GM12878 (cell line): Measurements from ENCODE around the gene WRAP73. TPM values are rescaled to one million over a fixed set of nuclear protein-coding genes. Genes with fewer than 3 reads are reported as not detected.

Source experiments
- ASH2L ChIP-seq: fragments of 300-600, 200-600 bp; sonication (generic); IDR thresholded peaks from 2 replicates; pipeline ENCODE4 v1.6.1; 2017; ENCODE audit warnings: low read depth, mild to moderate bottlenecking, borderline replicate concordance
- CBFB ChIP-seq: IDR thresholded peaks from 2 replicates; pipeline ENCODE4 v1.6.1; 2016; ENCODE audit warnings: antibody characterized with exemption, low read depth
- CBX3 ChIP-seq: fragments of 200-600 bp; sonication (generic); IDR thresholded peaks from 2 replicates; pipeline ENCODE4 v1.6.1; 2016; ENCODE audit warnings: low read depth, borderline replicate concordance
- CEBPB ChIP-seq, 2 experiments: fragments of 150-350 bp in 1 of 2; IDR thresholded peaks; 2 replicates each; pipeline ENCODE4 v1.6.1; 2012 to 2014; ENCODE audit warnings: low read depth in 2 of 2, low read length in 2 of 2, borderline replicate concordance in 1 of 2, inconsistent platforms in 1 of 2
- CHD1 ChIP-seq: IDR thresholded peaks from 2 replicates; pipeline ENCODE4 v1.6.1; 2012; ENCODE audit warnings: low read depth, low read length, improper control_type of control experiment
- CTCF ChIP-seq, 3 experiments: IDR thresholded peaks in 2 of 3; conservative IDR thresholded peaks in 1 of 3; 2 replicates each; pipeline ENCODE4 v1.5.1; 2011; ENCODE audit warnings: low read depth in 3 of 3, low read length in 3 of 3, mild to moderate bottlenecking in 3 of 3, control low read depth in 2 of 3, moderate library complexity in 2 of 3, inconsistent platforms in 1 of 3, mixed read lengths in 1 of 3; ENCODE audit not compliant: control insufficient read depth in 2 of 3, insufficient read depth in 1 of 3; ENCODE audit errors: extremely low read depth in 1 of 3
- E2F4 ChIP-seq: IDR thresholded peaks from 2 replicates; pipeline ENCODE4 v1.6.1; 2012; ENCODE audit warnings: low read depth, low read length, improper control_type of control experiment
- FOXM1 ChIP-seq: IDR thresholded peaks from 2 replicates; pipeline ENCODE4 v1.6.1; 2012; ENCODE audit warnings: low read depth, mild to moderate bottlenecking, inconsistent platforms, low read length, moderate library complexity
- GATAD2B ChIP-seq: fragments of 450-650 bp; conservative IDR thresholded peaks from 2 replicates; pipeline ENCODE4 v1.6.1; 2017; ENCODE audit warnings: low read depth, mild to moderate bottlenecking, moderate library complexity
- JUND ChIP-seq: IDR thresholded peaks from 2 replicates; pipeline ENCODE4 v1.6.1; 2012; ENCODE audit warnings: low read depth, mild to moderate bottlenecking, low read length, improper control_type of control experiment, moderate library complexity
- MYC ChIP-seq: IDR thresholded peaks from 2 replicates; pipeline ENCODE4 v1.6.1; 2011; ENCODE audit warnings: mild to moderate bottlenecking, low read length, moderate library complexity, inconsistent platforms; ENCODE audit not compliant: insufficient read depth, insufficient replicate concordance, insufficient read length, severe bottlenecking
- NBN ChIP-seq: fragments of 450-650 bp; IDR thresholded peaks from 2 replicates; pipeline ENCODE4 v1.6.1; 2016
- SMC3 ChIP-seq: IDR thresholded peaks from 2 replicates; pipeline ENCODE4 v1.6.1; 2011; ENCODE audit warnings: low read length, improper control_type of control experiment, borderline replicate concordance
- SRF ChIP-seq, 2 experiments: IDR thresholded peaks; 2 replicates each; pipeline ENCODE4 v1.6.1; 2011; ENCODE audit warnings: low read depth in 2 of 2, low read length in 2 of 2, mild to moderate bottlenecking in 1 of 2, moderate library complexity in 1 of 2
- TAF1 ChIP-seq: IDR thresholded peaks from 2 replicates; pipeline ENCODE4 v1.6.1; 2011; ENCODE audit warnings: mild to moderate bottlenecking, low read depth, low read length, borderline replicate concordance
- YY1 ChIP-seq: IDR thresholded peaks from 2 replicates; pipeline ENCODE4 v1.6.1; 2011; ENCODE audit warnings: low read depth, mild to moderate bottlenecking, low read length
- polyA plus RNA-seq, 11 experiments: library from polyadenylated mRNA; depleted of rRNA in 4 of 11; unstranded in 6 of 11; stranded (reverse) in 5 of 11; fragments of >200 nt; fragmentation: Nextera tagmentation in 4 of 11; fragmentation: Illumina TruSeq in 1 of 11; extraction: Ambion mirVana in 4 of 11; extraction: Trizol in 1 of 11; gene quantifications; 1 replicate in 1 of 11; 2 replicates in 10 of 11; pipeline versions ENCODE4 v1.2.1 to v1.2.3, GENCODE V29; 2011 to 2016; ENCODE audit warnings: inconsistent platforms in 2 of 11, missing spikeins in 2 of 11, low read depth in 1 of 11
- total RNA-seq, 4 experiments: library from RNA; depleted of rRNA in 3 of 4; stranded (reverse); fragments of >200 nt in 3 of 4; fragmentation: Illumina TruSeq in 1 of 4; extraction: Trizol in 1 of 4; gene quantifications; 2 replicates each; pipeline versions ENCODE4 v1.2.1 to v1.2.3, GENCODE V29; 2013 to 2021
- TF ChIP-seq, protein P1 (sequence below): fragments of 450-650 bp; IDR thresholded peaks from 2 replicates; pipeline ENCODE4 v1.6.1; 2016; ENCODE audit warnings: mild to moderate bottlenecking
- TF ChIP-seq, protein P2 (sequence below): fragments of 450-650 bp; IDR thresholded peaks from 2 replicates; pipeline ENCODE4 v1.6.1; 2017; ENCODE audit warnings: mild to moderate bottlenecking, moderate library complexity
- TF ChIP-seq, protein P3 (sequence below): IDR thresholded peaks from 2 replicates; pipeline ENCODE4 v1.6.1; 2012; ENCODE audit warnings: low read depth, low read length, improper control_type of control experiment

The WRAP73 gene
- total and polyA plus RNA-seq, 10 of the 15 experiments (the other 5 are each of a cell fraction or from before 2014, with no cell fraction given): 3.2 to 65.8 (median 48.0) TPM

DNA sequence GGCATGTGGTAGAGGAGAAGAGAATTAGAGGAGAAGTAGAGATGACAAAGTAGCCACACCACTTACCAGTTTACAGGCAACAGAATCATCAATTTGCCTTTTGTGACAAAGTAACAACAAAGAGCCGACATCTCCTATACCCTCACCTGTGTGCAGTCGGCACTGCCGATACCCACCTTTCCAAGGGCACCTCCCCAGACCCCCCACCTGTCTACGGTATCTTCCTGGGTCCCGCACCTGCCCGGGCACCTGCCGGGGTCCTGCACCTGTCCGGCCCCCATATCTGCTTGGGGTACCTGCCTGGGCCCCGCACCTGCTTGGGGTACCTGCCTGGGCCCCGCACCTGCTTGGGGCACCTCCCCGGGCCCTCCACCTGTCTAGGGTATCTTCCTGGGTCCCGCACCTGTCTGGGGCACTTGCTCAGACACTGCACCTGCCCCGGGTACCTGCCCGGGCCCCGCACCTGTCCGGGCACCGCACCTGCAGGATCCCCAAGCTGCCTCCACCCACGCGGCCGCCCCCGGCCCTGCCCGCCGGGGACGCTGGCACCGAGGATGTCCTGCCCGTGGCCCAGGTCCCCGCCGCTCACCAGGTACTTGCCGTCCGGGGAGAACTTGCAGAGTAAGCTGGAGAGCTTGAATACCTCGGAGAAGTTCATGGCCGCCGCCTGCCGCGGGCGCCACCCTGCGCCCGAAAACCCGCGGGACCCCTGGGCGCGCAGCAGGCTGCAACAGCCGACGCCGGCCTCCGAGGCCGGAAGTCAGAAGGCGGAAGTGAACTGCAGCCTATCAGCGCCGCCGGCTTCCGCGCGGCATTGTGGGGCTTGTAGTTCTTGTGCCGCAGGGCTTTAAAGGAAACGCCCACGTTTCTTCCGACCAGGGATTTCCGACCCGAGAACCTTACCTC lies at the start of gene WRAP73 (continued):
- TF ChIP-seq, protein P1, sequence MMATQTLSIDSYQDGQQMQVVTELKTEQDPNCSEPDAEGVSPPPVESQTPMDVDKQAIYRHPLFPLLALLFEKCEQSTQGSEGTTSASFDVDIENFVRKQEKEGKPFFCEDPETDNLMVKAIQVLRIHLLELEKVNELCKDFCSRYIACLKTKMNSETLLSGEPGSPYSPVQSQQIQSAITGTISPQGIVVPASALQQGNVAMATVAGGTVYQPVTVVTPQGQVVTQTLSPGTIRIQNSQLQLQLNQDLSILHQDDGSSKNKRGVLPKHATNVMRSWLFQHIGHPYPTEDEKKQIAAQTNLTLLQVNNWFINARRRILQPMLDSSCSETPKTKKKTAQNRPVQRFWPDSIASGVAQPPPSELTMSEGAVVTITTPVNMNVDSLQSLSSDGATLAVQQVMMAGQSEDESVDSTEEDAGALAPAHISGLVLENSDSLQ: no peak
- no peak for TF ChIP-seq FOXM1
- TF ChIP-seq GATAD2B: no peak
- peak; percentile 45; the same call in 1 of the 2 replicates for TF ChIP-seq SMC3
- no peak for TF ChIP-seq SRF (IDR thresholded peaks at IDR 0.05; ENCODE audit: low read depth in 2 of 2, low read length in 2 of 2)
- TF ChIP-seq CBX3: no peak
- TF ChIP-seq YY1: peak; percentile 94
- no peak for TF ChIP-seq TAF1
- TF ChIP-seq CBFB: no peak
- no peak for TF ChIP-seq CEBPB (IDR thresholded peaks at IDR 0.05; ENCODE audit: borderline replicate concordance in 1 of 2, low read depth in 2 of 2, low read length in 2 of 2)
- TF ChIP-seq NBN: no peak
- TF ChIP-seq MYC: no peak
- no peak for TF ChIP-seq JUND
- TF ChIP-seq CTCF (IDR thresholded peaks at IDR 0.05 in 2 of 3, conservative IDR thresholded peaks at IDR 0.05 in 1 of 3; ENCODE audit: control insufficient read depth in 2 of 3, extremely low read depth in 1 of 3, insufficient read depth in 1 of 3, low read depth in 3 of 3, low read length in 3 of 3): peak; percentile 25 to 37 (median 32); a peak in 3 of 6 replicates
- 0 out of 2 replicates have a peak, but pooled peaks have one; percentile 37 for TF ChIP-seq ASH2L
- no peak for TF ChIP-seq CHD1
- TF ChIP-seq, protein P2, sequence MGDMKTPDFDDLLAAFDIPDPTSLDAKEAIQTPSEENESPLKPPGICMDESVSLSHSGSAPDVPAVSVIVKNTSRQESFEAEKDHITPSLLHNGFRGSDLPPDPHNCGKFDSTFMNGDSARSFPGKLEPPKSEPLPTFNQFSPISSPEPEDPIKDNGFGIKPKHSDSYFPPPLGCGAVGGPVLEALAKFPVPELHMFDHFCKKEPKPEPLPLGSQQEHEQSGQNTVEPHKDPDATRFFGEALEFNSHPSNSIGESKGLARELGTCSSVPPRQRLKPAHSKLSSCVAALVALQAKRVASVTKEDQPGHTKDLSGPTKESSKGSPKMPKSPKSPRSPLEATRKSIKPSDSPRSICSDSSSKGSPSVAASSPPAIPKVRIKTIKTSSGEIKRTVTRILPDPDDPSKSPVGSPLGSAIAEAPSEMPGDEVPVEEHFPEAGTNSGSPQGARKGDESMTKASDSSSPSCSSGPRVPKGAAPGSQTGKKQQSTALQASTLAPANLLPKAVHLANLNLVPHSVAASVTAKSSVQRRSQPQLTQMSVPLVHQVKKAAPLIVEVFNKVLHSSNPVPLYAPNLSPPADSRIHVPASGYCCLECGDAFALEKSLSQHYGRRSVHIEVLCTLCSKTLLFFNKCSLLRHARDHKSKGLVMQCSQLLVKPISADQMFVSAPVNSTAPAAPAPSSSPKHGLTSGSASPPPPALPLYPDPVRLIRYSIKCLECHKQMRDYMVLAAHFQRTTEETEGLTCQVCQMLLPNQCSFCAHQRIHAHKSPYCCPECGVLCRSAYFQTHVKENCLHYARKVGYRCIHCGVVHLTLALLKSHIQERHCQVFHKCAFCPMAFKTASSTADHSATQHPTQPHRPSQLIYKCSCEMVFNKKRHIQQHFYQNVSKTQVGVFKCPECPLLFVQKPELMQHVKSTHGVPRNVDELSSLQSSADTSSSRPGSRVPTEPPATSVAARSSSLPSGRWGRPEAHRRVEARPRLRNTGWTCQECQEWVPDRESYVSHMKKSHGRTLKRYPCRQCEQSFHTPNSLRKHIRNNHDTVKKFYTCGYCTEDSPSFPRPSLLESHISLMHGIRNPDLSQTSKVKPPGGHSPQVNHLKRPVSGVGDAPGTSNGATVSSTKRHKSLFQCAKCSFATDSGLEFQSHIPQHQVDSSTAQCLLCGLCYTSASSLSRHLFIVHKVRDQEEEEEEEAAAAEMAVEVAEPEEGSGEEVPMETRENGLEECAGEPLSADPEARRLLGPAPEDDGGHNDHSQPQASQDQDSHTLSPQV: no peak
- TF ChIP-seq, protein P3, sequence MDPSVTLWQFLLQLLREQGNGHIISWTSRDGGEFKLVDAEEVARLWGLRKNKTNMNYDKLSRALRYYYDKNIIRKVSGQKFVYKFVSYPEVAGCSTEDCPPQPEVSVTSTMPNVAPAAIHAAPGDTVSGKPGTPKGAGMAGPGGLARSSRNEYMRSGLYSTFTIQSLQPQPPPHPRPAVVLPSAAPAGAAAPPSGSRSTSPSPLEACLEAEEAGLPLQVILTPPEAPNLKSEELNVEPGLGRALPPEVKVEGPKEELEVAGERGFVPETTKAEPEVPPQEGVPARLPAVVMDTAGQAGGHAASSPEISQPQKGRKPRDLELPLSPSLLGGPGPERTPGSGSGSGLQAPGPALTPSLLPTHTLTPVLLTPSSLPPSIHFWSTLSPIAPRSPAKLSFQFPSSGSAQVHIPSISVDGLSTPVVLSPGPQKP: peak; percentile 63
- TF ChIP-seq E2F4: peak; percentile 46; the same call in 1 of the 2 replicates
